ENCODE measurements around the gene SEC23B.
"Not testable (repeated sequence)": the region's sequence is repeated elsewhere in the genome, so short reads cannot be mapped to it uniquely, and the experiment has no call there.

Gene SEC23B

GRCh38 chr20:18507218-18508191 lies at the start of gene SEC23B:
Gene SEC23B (plus strand): TSS chr20:18507940. CDS start chr20:18510836, 2,896 bp downstream.
- DNase-seq (ENCODE audit: low read depth) = peak; percentile 97

- no peak for DNase-seq (ENCODE audit: low read depth)
These were observed 42.1 kb upstream of the SEC23B start for GRCh38 chr20:18465536-18466200.

- no peak for DNase-seq (ENCODE audit: low read depth)
These were observed 41.2 kb upstream of the SEC23B start for GRCh38 chr20:18466574-18466893.

- peak; percentile 97 for DNase-seq (ENCODE audit: low read depth)
These were observed 40.6 kb upstream of the SEC23B start, which contains the start of the genes DZANK1 and POLR3F for GRCh38 chr20:18466894-18467730. Gene DZANK1 (minus strand): TSS chr20:18467030. CDS start chr20:18465358, 1,672 bp downstream. Gene POLR3F (plus strand): TSS chr20:18467390. CDS start chr20:18467507, 117 bp downstream.

- DNase-seq (ENCODE audit: low read depth) = no peak
These were observed 30.5 kb upstream of the SEC23B start for GRCh38 chr20:18477218-18477617.

- no peak for DNase-seq (ENCODE audit: low read depth)
These were observed 29.9 kb upstream of the SEC23B start for GRCh38 chr20:18477821-18478220.

GRCh38 chr20:18481596-18481995 lies 26.1 kb upstream of the SEC23B start:
- DNase-seq (ENCODE audit: low read depth) = no peak

GRCh38 chr20:18488301-18488700 lies 19.4 kb upstream of the SEC23B start:
- no peak for DNase-seq (ENCODE audit: low read depth)

GRCh38 chr20:18496042-18496441 lies 11.7 kb upstream of the SEC23B start:
- DNase-seq (ENCODE audit: low read depth) = peak; percentile 17

- peak; percentile 82 for DNase-seq (ENCODE audit: low read depth)
These were observed 10.8 kb upstream of the SEC23B start, which contains the start of gene RBBP9 for GRCh38 chr20:18496740-18497592. Gene RBBP9 (minus strand): TSS chr20:18497225. CDS start chr20:18497167, 58 bp downstream.

GRCh38 chr20:18497603-18498002 lies 10.1 kb upstream of the SEC23B start:
- no peak for DNase-seq (ENCODE audit: low read depth)

- not testable (repeated sequence) for DNase-seq (ENCODE audit: low read depth)
These were observed 6.1 kb upstream of the SEC23B start for GRCh38 chr20:18501672-18502071.

- no peak for DNase-seq (ENCODE audit: low read depth)
These were observed 3.2 kb upstream of the SEC23B start for GRCh38 chr20:18504479-18505060.

GRCh38 chr20:18506744-18507143 lies 996 bp upstream of the SEC23B start:
- DNase-seq (ENCODE audit: low read depth) = no peak

- no peak for DNase-seq (ENCODE audit: low read depth)
These were observed 3.8 kb downstream of the SEC23B start for GRCh38 chr20:18511571-18511970.

- no peak for DNase-seq (ENCODE audit: low read depth)
These were observed 5.5 kb downstream of the SEC23B start for GRCh38 chr20:18513208-18513607.

GRCh38 chr20:18514127-18514526 lies 6.4 kb downstream of the SEC23B start:
- DNase-seq (ENCODE audit: low read depth) = no peak

GRCh38 chr20:18515973-18516372 lies 8.2 kb downstream of the SEC23B start:
- no peak for DNase-seq (ENCODE audit: low read depth)

GRCh38 chr20:18522066-18522465 lies 14.3 kb downstream of the SEC23B start:
- DNase-seq (ENCODE audit: low read depth) = peak; percentile 60

GRCh38 chr20:18523066-18523465 lies 15.3 kb downstream of the SEC23B start:
- DNase-seq (ENCODE audit: low read depth) = no peak

- DNase-seq (ENCODE audit: low read depth) = peak; percentile 93
These were observed 16.9 kb downstream of the SEC23B start for GRCh38 chr20:18524646-18525045.
